ENCODE measurements around the gene PARD3B.

DNA sequence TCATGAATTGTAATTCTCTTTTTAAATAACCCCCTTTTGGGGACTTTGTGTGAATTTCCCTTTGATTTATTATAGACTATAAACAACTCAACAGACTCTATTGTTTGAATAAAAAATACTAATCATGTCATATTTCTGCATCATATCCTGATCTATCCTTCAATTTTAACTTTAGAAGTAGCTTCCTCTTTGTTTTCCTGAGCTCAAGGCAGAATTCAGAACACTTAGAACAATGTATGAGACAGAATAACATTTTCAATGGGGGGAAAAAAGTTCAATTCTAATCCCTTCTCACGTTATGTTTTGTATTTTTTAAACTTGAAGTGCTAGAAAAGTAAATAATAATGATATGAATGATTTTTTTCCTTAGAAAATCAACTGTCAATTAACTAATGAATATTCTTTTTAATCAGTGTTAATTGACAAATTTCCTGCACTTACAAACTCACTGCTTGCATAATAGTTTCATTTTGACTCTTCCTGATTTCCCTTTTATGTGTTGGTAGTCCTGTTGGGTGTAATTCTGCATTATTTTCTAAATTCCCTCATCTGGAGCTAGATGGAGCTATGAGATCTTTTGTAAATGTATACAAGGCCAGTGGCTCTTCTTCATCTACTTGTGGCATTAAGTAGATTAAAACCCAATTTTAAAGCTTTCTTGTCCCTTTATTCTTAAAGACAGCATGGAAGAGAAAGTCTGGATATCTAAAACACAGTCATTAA is 326.1 kb downstream of the PARD3B start:
- TF ChIP-seq POLR2A (IDR thresholded peaks at IDR 0.05; ENCODE audit: low read length): no peak
- TF ChIP-seq GATA1 (IDR thresholded peaks at IDR 0.05; ENCODE audit: low read depth, low read length): no peak

Data from erythroblast (primary cell).